Coronary artery (tissue), 2 donors: ENCODE measurements around the gene ATP8A1.

Experiments
- DNase-seq: peaks from one replicate; pipeline ENCODE4 v3.0.0-alpha.2; 2017; ENCODE audit warnings: low spot score
- H3K27ac ChIP-seq, 2 donors: fragments of 200-600 bp; sonication (generic); one replicate each; pipeline ENCODE4 v1.5.1; 2016 to 2019
- H3K4me3 ChIP-seq: fragments of 200-600 bp; sonication (generic); 2 replicates; pipeline ENCODE4 v1.5.1; 2016; ENCODE audit warnings: mild to moderate bottlenecking, moderate library complexity
- CTCF ChIP-seq: fragments of 200-600 bp; sonication (generic); IDR thresholded peaks from one replicate; pipeline ENCODE4 v1.5.1; 2019; ENCODE audit warnings: antibody characterized with exemption

Gene ATP8A1

GRCh38 chr4:42425146-42426065 is 231.5 kb downstream of the ATP8A1 start:
- no peak for TF ChIP-seq CTCF
- Histone ChIP-seq H3K27ac (no peak overlapping the region), H3K4me3 (no peak overlapping the region)
- DNase-seq: no peak

- Histone ChIP-seq H3K4me3 (no peak overlapping the region), H3K27ac (no peak overlapping the region)
- DNase-seq: no peak
- TF ChIP-seq CTCF: no peak
These were observed 236.8 kb downstream of the ATP8A1 start for GRCh38 chr4:42420140-42420539.

- no peak for DNase-seq
- H3K27ac ChIP-seq: no peak overlapping the region
- H3K4me3 ChIP-seq: no peak overlapping the region
- TF ChIP-seq CTCF: no peak
These were observed 239.4 kb downstream of the ATP8A1 start for GRCh38 chr4:42417550-42417949.

GRCh38 chr4:42416017-42416416 is 240.9 kb downstream of the ATP8A1 start:
- no peak overlapping the region for H3K4me3 ChIP-seq
- TF ChIP-seq CTCF: no peak
- DNase-seq: no peak
- H3K27ac ChIP-seq: no peak overlapping the region

- H3K4me3 ChIP-seq: no peak overlapping the region
- no peak for TF ChIP-seq CTCF
- H3K27ac ChIP-seq: no peak overlapping the region
- DNase-seq: no peak
These were observed 241.6 kb downstream of the ATP8A1 start for GRCh38 chr4:42415281-42415680.

- H3K4me3 ChIP-seq: peak overlapping the region; percentile 35
- peak overlapping the region in 1 of 2 donors; percentile 57 for H3K27ac ChIP-seq
- no peak for TF ChIP-seq CTCF
- DNase-seq: no peak
These were observed 244.7 kb downstream of the ATP8A1 start for GRCh38 chr4:42412251-42412650.

GRCh38 chr4:42411803-42412202 is 245.1 kb downstream of the ATP8A1 start:
- no peak for DNase-seq
- peak overlapping the region in 1 of 2 donors; percentile 57 for H3K27ac ChIP-seq
- H3K4me3 ChIP-seq: peak overlapping the region; percentile 35
- TF ChIP-seq CTCF: no peak
